SK-N-SH (cell line): ENCODE measurements around the gene LENG8. TPM values are rescaled to one million over a fixed set of nuclear protein-coding genes. Genes with fewer than 3 reads are reported as not detected.
"Not testable (repeated sequence)": the region's sequence is repeated elsewhere in the genome, so short reads cannot be mapped to it uniquely, and the experiment has no call there.

Experiments used
- CTCF ChIA-PET: fragments of 300-600, 350-600 bp; formaldehyde crosslinking; extraction: SDS; loops from one replicate; lab custom pipeline; 2021; lab: Yijun Ruan, JAX
- POLR2A ChIA-PET: fragments of 350-600 bp; sonication (Branson Sonifier 250); formaldehyde crosslinking; extraction: SDS; loops from one replicate; lab custom pipeline; 2020; ENCODE audit warnings: antibody characterized with exemption, inconsistent platforms; lab: Yijun Ruan, JAX
- DNase-seq: peaks from one replicate; pipeline ENCODE4 v3.0.0; 2012
- H2AFZ ChIP-seq: fragments of 200-600 bp; sonication (generic); 2 replicates; pipeline ENCODE4 v1.8.1; 2016; ENCODE audit warnings: antibody characterized with exemption, mild to moderate bottlenecking, low read depth
- H3F3A ChIP-seq: fragments of 200-600 bp; sonication (generic); replicated peaks from 2 replicates; pipeline ENCODE3; 2016; ENCODE audit warnings: antibody characterized with exemption, mild to moderate bottlenecking; ENCODE audit not compliant: insufficient read depth
- H3K27ac ChIP-seq, 2 experiments: fragments of 200-500 bp in 1 of 2; fragments of 200-600 bp in 1 of 2; sonication (Bioruptor generic) in 1 of 2; sonication (generic), shearing (Covaris generic) in 1 of 2; 2 replicates each; pipeline versions ENCODE4 v1.5.1 to v1.6.1; 2014 to 2016; ENCODE audit warnings: low read depth in 2 of 2, inconsistent platforms in 1 of 2, low read length in 1 of 2, mild to moderate bottlenecking in 1 of 2, mixed read lengths in 1 of 2
- H3K27me3 ChIP-seq: fragments of 200-600 bp; sonication (generic), shearing (Covaris generic); 2 replicates; pipeline ENCODE4 v1.6.1; 2016; ENCODE audit warnings: mixed run types; ENCODE audit not compliant: insufficient read depth
- H3K36me3 ChIP-seq, 2 experiments: fragments of 200-500 bp in 1 of 2; fragments of 200-600 bp in 1 of 2; sonication (Bioruptor generic) in 1 of 2; sonication (generic) in 1 of 2; replicated peaks in 1 of 2; 2 replicates each; pipeline versions ENCODE3 to v1.5.1; 2014 to 2016; ENCODE audit warnings: low read length in 1 of 2, mild to moderate bottlenecking in 1 of 2; ENCODE audit not compliant: insufficient read depth in 2 of 2, control insufficient read depth in 1 of 2
- H3K4me1 ChIP-seq, 2 experiments: fragments of 200-500 bp in 1 of 2; fragments of 200-600 bp in 1 of 2; sonication (Bioruptor generic) in 1 of 2; sonication (generic), shearing (Covaris generic) in 1 of 2; 2 replicates each; pipeline versions ENCODE4 v1.5.1 to v1.6.1; 2014 to 2016; ENCODE audit warnings: low read depth in 1 of 2, low read length in 1 of 2, mixed run types in 1 of 2; ENCODE audit not compliant: insufficient read depth in 2 of 2, control insufficient read depth in 1 of 2
- H3K4me2 ChIP-seq: fragments of 200-600 bp; sonication (generic), shearing (Covaris generic); 2 replicates; pipeline ENCODE4 v1.6.1; 2017; ENCODE audit warnings: mixed run types
- H3K4me3 ChIP-seq, 2 experiments: fragments of 200-500 bp in 1 of 2; fragments of 200-600 bp in 1 of 2; sonication (Bioruptor generic) in 1 of 2; sonication (generic), shearing (Covaris generic) in 1 of 2; 2 replicates each; pipeline versions ENCODE4 v1.5.1 to v1.8.1; 2014 to 2016; ENCODE audit warnings: low read depth in 2 of 2, inconsistent platforms in 1 of 2, low read length in 1 of 2, mild to moderate bottlenecking in 1 of 2, mixed read lengths in 1 of 2, moderate library complexity in 1 of 2
- H3K79me2 ChIP-seq: fragments of 200-600 bp; sonication (generic); 2 replicates; pipeline ENCODE4 v1.8.1; 2017; ENCODE audit warnings: mild to moderate bottlenecking; ENCODE audit not compliant: insufficient read depth
- H3K9ac ChIP-seq: fragments of 200-600 bp; sonication (generic); 2 replicates; pipeline ENCODE4 v1.6.1; 2017; ENCODE audit warnings: mixed run types
- H3K9me2 ChIP-seq: fragments of 200-600 bp; sonication (generic); 2 replicates; pipeline ENCODE4 v1.6.1; 2017; ENCODE audit warnings: mixed run types
- H3K9me3 ChIP-seq: fragments of 200-600 bp; sonication (generic); 2 replicates; pipeline ENCODE4 v1.6.1; 2017; ENCODE audit warnings: mixed run types, mild to moderate bottlenecking, moderate library complexity
- H4K20me1 ChIP-seq: fragments of 200-600 bp; sonication (generic); 2 replicates; pipeline ENCODE4 v1.6.1; 2017; ENCODE audit warnings: mild to moderate bottlenecking, mixed run types; ENCODE audit not compliant: insufficient read depth
- CHD2 ChIP-seq: fragments of 150-350 bp; IDR thresholded peaks from 2 replicates; pipeline ENCODE4 v1.6.1; 2018; ENCODE audit warnings: low read length; ENCODE audit not compliant: partially characterized antibody
- CTCF ChIP-seq: fragments of 200-600 bp; sonication (generic); IDR thresholded peaks from 2 replicates; pipeline ENCODE4 v1.6.1; 2017; ENCODE audit warnings: antibody characterized with exemption, mild to moderate bottlenecking, moderate library complexity
- ELF1 ChIP-seq: IDR thresholded peaks from 2 replicates; pipeline ENCODE4 v1.4.0; 2012
- EP300 ChIP-seq, 2 experiments: IDR thresholded peaks; 2 replicates each; pipeline versions ENCODE4 v1.4.0 to v1.6.1; 2012; ENCODE audit warnings: borderline replicate concordance in 1 of 2, low read depth in 1 of 2, low read length in 1 of 2
- EZH2phosphoT487 ChIP-seq: fragments of 200-600 bp; sonication (generic); IDR thresholded peaks from 2 replicates; pipeline ENCODE4 v1.6.1; 2017; ENCODE audit warnings: low read depth, mixed run types, mild to moderate bottlenecking, antibody characterized with exemption, moderate library complexity, borderline replicate concordance
- FOSL2 ChIP-seq: IDR thresholded peaks from 2 replicates; pipeline ENCODE4 v1.4.0; 2012; ENCODE audit warnings: low read depth, mild to moderate bottlenecking, moderate library complexity, borderline replicate concordance
- GATA2 ChIP-seq: sonication (generic); formaldehyde crosslinking; IDR thresholded peaks from 2 replicates; pipeline ENCODE4 v1.5.0; 2020; ENCODE audit warnings: mild to moderate bottlenecking, missing genetic modification reagents
- JUND ChIP-seq: IDR thresholded peaks from 2 replicates; pipeline ENCODE4 v1.4.0; 2012
- MAX ChIP-seq: IDR thresholded peaks from 2 replicates; pipeline ENCODE4 v1.4.0; 2012; ENCODE audit warnings: low read depth
- MEF2A ChIP-seq: IDR thresholded peaks from 2 replicates; pipeline ENCODE4 v1.4.0; 2012; ENCODE audit warnings: low read depth, borderline replicate concordance
- PBX3 ChIP-seq: IDR thresholded peaks from 2 replicates; pipeline ENCODE4; 2012
- POLR2AphosphoS5 ChIP-seq: IDR thresholded peaks from 2 replicates; pipeline ENCODE4 v1.6.1; 2012; ENCODE audit warnings: low read depth, low read length
- RAD21 ChIP-seq: IDR thresholded peaks from 2 replicates; pipeline ENCODE4 v1.6.1; 2012; ENCODE audit warnings: mild to moderate bottlenecking, low read length
- RFX5 ChIP-seq: IDR thresholded peaks from 2 replicates; pipeline ENCODE4 v1.6.1; 2012; ENCODE audit warnings: mild to moderate bottlenecking, improper control_type of control experiment, low read length
- RXRA ChIP-seq: IDR thresholded peaks from 2 replicates; pipeline ENCODE4 v1.4.0; 2012; ENCODE audit warnings: low read depth, mild to moderate bottlenecking, borderline replicate concordance
- SIN3A ChIP-seq: IDR thresholded peaks from 2 replicates; pipeline ENCODE4 v1.6.1; 2012; ENCODE audit warnings: low read depth, mild to moderate bottlenecking, low read length, moderate library complexity, borderline replicate concordance
- TAF1 ChIP-seq: IDR thresholded peaks from 2 replicates; pipeline ENCODE4 v1.6.1; 2012; ENCODE audit warnings: low read depth, mild to moderate bottlenecking, low read length, moderate library complexity, borderline replicate concordance
- TEAD4 ChIP-seq: IDR thresholded peaks from 2 replicates; pipeline ENCODE4 v1.4.0; 2012; ENCODE audit warnings: mild to moderate bottlenecking, borderline replicate concordance; ENCODE audit not compliant: insufficient read depth
- USF1 ChIP-seq: IDR thresholded peaks from 2 replicates; pipeline ENCODE4 v1.4.0; 2012; ENCODE audit warnings: low read depth, borderline replicate concordance
- USF2 ChIP-seq: fragments of 150-350 bp; IDR thresholded peaks from 2 replicates; pipeline ENCODE4 v1.6.1; 2017; ENCODE audit warnings: antibody characterized with exemption, low read length, low read depth, borderline replicate concordance
- WGBS: methylation state at CpG from one replicate; pipeline ENCODE4 v1.1.6; 2017; ENCODE audit warnings: low lambda C conversion rate; 5-methylcytosine and 5-hydroxymethylcytosine counted together
- polyA plus RNA-seq, 3 experiments: library from polyadenylated mRNA; depleted of rRNA; stranded (reverse); fragments of >200 nt; gene quantifications; 2 replicates each; pipeline ENCODE4 v1.2.3, GENCODE V29; 2012

LENG8 gene
- polyA plus RNA-seq, 1 of the 3 experiments (the other 2 are of a cell fraction) = 84.0 TPM

GRCh38 chr19:54506079-54506478 lies 57.1 kb downstream of the LENG8 start (continued):
- TF ChIP-seq CTCF (no peak), JUND (no peak), CHD2 (no peak), TEAD4 (no peak), EZH2phosphoT487 (no peak), RXRA (no peak), USF2 (no peak)
- TF ChIP-seq, all 33 proteins: peak for 0

GRCh38 chr19:54507038-54507717 lies 58.2 kb downstream of the LENG8 start:
- H3K9me2 ChIP-seq, H3F3A ChIP-seq, H4K20me1 ChIP-seq, H3K79me2 ChIP-seq, POLR2A ChIA-PET, CTCF ChIA-PET, H3K27ac ChIP-seq, H3K9me3 ChIP-seq, H3K4me3 ChIP-seq, H2AFZ ChIP-seq, H3K36me3 ChIP-seq, DNase-seq, H3K4me1 ChIP-seq, H3K4me2 ChIP-seq, H3K9ac ChIP-seq: not testable (repeated sequence)
- under 1% methylated on average over 7 of the region's 15 CpGs for WGBS
- peaks cover 24% of the 10 kb centered on the region for H3K27me3 ChIP-seq

GRCh38 chr19:54507824-54508223 lies 58.8 kb downstream of the LENG8 start:
- no peak overlapping the region for H2AFZ ChIP-seq
- peaks cover 24% of the 10 kb centered on the region for H3K27me3 ChIP-seq
- H3F3A ChIP-seq = no peaks in the 10 kb centered on the region
- no peaks in the 10 kb centered on the region for H3K4me1 ChIP-seq
- H3K9ac ChIP-seq = no peak overlapping the region
- H3K4me3 ChIP-seq = no peak overlapping the region
- no peaks in the 10 kb centered on the region for H3K79me2 ChIP-seq
- WGBS = 5% methylated on average over 11 of the region's 12 CpGs
- no peak overlapping the region for H3K4me2 ChIP-seq
- H3K9me3 ChIP-seq = no peaks in the 10 kb centered on the region
- no peaks in the 10 kb centered on the region for H3K9me2 ChIP-seq
- no peak for TF ChIP-seq RAD21
- no peak for TF ChIP-seq CHD2
- TF ChIP-seq RFX5 = no peak
- no peak for TF ChIP-seq POLR2AphosphoS5
- TF ChIP-seq MAX = no peak
- no peak for TF ChIP-seq TEAD4
- TF ChIP-seq MEF2A = no peak
- no peak for TF ChIP-seq FOSL2
- no peak for TF ChIP-seq EZH2phosphoT487
- no peak for TF ChIP-seq GATA2 (CRISPR knock-in tag)
- no peak for TF ChIP-seq USF1
- TF ChIP-seq EP300 (IDR thresholded peaks at IDR 0.05; ENCODE audit: borderline replicate concordance in 1 of 2, low read depth in 1 of 2, low read length in 1 of 2) = no peak
- TF ChIP-seq PBX3 = no peak
- no peak for TF ChIP-seq TAF1
- no peak for TF ChIP-seq SIN3A
- TF ChIP-seq ELF1 = no peak
- no peaks in the 10 kb centered on the region for H4K20me1 ChIP-seq
- no peak for DNase-seq
- CTCF ChIA-PET = interaction anchor here (0.6 kb wide), 1 partner anchor 27 kb away, joined by 3 read pairs; no protein-coding TSS in a partner anchor
- no peaks in the 10 kb centered on the region for H3K36me3 ChIP-seq
- POLR2A ChIA-PET = no interaction called here
- H3K27ac ChIP-seq = no peak overlapping the region
